Bone marrow (tissue), 2 donors: ENCODE data around the gene ADSL.
A peak's percentile ranks its signal among the peaks of the same experiment; 100 is the strongest.

Source experiments
- DNase-seq, 2 donors: peaks; one replicate each; lab custom pipeline; 2025; lab: John Stamatoyannopoulos, UW

Gene ADSL

GRCh38 chr22:40418366-40419201 lies 72.3 kb downstream of the ADSL start:
- no peak for DNase-seq

- no peak for DNase-seq
These were observed 73.4 kb downstream of the ADSL start for GRCh38 chr22:40419718-40420117.

DNA sequence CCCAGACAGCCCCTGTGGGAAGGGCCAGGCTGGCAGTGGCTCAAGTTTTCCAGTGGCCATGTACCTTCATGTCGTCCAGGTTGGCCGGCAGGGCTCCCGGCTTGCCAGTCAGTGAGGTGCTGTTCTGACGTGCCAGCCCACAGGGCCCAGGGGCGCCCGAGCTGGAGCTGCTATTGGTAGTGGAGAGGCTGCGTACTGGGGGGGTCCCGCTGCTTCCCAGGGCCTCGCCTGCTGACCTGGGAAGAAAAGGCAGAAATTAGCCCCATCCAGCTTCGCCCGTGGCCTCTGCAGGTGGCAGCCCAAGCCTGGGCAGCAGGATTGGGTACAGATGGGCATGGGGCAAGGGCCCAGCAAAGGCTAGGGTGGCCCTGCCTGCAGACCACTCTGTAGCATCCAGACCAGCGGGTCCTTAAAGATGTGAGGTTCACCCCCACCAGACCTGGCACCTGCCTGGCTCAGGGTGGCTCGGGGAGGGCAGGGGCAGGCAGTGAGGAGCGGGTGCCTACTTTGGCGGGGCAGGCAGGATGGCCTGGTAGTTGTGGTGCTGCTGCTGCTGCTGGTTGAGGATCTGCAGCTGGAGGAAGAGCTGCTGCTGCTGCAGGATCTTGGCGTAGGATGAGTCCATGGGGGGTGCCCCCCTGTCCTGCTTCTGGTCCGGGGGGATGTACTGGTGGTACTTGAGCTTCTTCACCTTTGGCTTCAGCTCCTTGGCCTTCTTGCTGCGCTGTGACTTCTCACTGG lies 74.2 kb downstream of the ADSL start:
- DNase-seq = no peak

- DNase-seq = no peak
These were observed 74.7 kb downstream of the ADSL start for GRCh38 chr22:40421082-40421350.

DNA sequence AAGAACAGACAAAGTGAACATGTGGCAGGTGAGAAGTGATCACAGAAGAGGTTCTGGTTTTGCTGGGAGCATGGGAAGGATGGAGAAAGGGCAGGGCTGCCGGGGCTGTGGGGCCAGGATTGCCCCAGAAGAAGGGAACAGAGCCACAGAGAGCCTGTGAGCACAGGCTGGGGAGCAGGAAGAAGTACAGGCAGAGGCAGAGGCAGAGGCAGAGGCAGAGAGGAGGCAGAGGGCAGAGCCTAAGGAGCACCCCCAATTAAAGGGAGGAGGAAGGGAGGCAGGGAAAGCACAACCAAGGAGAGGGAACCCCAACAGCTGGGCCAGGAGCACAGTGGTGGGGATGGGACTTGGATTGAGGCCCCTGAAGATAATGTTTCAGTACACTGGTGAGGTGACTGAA lies 75.6 kb downstream of the ADSL start:
- no peak for DNase-seq

- DNase-seq = no peak
These were observed 76.4 kb downstream of the ADSL start for GRCh38 chr22:40422558-40423309.

GRCh38 chr22:40423310-40423688 lies 77.0 kb downstream of the ADSL start:
- DNase-seq = no peak

- no peak for DNase-seq
These were observed 77.8 kb downstream of the ADSL start for GRCh38 chr22:40423882-40424640.

DNA sequence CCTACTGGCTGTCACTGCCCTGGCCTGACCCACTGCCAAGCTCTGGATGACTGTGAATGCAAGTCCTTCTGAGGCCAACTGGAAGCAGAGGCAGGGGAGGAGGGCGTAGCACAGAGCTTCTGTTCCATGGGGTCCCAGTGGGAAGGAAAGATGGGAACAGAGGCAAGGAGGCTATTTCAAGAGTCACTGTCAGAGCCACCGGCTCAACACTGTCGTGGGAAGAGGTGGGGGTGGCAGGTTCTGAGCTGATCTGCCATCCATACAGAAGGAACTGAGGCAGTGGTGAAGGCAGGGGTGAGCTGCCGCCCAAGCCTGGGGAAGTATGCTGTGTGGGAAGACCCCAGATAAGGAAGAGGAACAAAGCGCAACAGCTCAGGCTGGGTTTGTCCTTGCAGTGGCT lies 78.8 kb downstream of the ADSL start:
- DNase-seq = no peak

GRCh38 chr22:40426594-40427333 lies 80.5 kb downstream of the ADSL start:
- DNase-seq = no peak

DNA sequence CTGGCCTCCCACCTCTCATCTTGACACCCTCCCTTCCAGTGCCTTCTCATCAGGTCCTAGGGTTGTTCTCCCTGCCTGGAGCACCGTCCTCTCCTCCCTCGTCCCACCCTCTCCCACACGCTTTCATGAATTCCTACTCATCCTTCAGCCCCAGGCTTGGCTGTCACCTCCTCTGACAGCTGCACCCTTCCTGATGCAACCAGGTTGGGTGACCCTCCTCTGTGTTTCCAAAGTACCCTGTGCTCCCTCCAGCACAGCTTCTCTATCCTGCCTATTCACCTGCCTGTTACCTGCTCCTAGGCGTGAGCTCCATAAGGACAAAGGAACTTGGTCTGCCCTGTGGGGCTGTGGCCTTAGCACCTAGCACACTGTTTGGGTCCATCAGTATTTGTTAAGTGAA lies 82.5 kb downstream of the ADSL start:
- no peak for DNase-seq

DNA sequence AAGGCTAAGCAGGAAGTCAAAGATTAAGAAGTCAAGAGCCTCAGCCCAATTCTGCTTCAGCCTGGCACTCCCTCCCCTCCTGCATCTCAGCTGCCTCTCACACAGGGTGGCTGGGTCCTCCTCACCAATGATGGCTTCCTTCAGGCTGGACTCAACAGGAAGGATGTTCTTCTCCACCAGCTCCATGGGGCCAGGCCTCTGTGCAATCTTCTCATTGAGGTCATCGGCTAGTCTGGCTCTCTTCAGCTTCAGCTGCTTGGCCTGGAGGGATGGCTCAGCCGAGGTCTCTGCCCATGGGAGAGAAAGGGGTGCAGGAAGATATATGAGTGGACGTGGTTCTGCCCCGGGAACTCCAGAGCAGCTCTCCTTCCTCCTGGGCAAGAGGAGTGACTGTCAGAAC lies 83.2 kb downstream of the ADSL start:
- no peak for DNase-seq

GRCh38 chr22:40430991-40431390 lies 84.7 kb downstream of the ADSL start:
- DNase-seq = no peak

GRCh38 chr22:40432157-40432556 lies 85.9 kb downstream of the ADSL start:
- no peak for DNase-seq

DNA sequence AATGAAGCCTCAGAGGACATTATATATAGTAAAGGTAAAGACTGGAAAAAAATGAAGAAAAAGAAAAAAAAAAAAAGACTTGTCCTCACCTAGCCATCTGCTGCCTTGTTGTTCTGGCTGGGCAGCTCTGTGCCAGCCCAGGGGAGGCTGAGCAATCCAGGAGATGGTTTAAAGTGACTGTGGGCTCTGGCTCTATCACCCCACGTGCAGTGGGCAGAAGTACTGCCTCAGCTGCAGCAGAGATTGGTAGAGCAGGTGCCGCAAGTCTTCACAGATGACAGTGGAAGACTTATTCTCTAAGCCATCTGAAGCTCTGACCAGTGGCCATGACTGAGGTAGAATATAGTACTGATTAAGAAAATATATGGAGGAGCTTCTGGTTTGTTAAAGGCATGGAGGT lies 86.3 kb downstream of the ADSL start:
- no peak for DNase-seq

GRCh38 chr22:40433416-40434090 lies 87.3 kb downstream of the ADSL start:
- DNase-seq = no peak

DNA sequence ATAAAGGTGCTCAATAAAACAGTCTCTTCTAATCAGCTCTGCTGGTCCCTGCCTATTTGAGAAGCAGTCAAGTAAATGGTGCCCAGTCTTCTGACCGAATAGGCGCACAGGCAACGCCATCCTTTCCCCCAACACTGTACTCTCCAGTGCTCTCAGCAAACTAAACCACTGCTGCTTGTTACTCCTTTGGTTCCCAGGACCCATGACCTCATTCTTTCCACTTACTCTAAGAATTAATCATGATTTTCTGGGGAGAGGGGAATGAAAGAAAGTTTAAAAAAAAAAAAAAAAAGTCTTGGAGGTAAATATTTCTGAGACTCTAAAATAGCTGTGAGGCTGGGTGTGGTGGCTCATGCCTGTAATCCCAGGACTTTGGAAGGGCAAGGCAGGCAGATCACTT lies 87.8 kb downstream of the ADSL start:
- no peak for DNase-seq

DNA sequence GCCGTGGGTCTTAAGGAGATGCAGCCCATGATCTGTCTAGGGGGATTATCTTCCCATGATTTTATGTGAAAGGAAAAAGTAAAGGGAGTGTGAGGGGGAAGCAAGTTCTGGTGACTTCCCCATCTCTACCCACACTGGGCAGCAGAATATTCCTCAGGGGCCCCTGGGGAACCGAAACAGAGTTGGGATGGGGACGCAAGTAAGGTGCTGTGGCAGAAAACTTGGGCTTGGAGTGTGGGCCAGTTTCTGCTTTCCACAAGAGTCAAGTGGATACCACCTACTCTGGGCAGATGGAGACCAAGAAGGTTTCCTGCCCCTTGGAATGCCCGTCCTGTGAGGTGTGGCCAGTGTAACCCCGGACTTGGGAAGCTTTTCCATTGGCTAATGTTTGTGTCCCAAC lies 88.4 kb downstream of the ADSL start:
- DNase-seq = no peak

DNA sequence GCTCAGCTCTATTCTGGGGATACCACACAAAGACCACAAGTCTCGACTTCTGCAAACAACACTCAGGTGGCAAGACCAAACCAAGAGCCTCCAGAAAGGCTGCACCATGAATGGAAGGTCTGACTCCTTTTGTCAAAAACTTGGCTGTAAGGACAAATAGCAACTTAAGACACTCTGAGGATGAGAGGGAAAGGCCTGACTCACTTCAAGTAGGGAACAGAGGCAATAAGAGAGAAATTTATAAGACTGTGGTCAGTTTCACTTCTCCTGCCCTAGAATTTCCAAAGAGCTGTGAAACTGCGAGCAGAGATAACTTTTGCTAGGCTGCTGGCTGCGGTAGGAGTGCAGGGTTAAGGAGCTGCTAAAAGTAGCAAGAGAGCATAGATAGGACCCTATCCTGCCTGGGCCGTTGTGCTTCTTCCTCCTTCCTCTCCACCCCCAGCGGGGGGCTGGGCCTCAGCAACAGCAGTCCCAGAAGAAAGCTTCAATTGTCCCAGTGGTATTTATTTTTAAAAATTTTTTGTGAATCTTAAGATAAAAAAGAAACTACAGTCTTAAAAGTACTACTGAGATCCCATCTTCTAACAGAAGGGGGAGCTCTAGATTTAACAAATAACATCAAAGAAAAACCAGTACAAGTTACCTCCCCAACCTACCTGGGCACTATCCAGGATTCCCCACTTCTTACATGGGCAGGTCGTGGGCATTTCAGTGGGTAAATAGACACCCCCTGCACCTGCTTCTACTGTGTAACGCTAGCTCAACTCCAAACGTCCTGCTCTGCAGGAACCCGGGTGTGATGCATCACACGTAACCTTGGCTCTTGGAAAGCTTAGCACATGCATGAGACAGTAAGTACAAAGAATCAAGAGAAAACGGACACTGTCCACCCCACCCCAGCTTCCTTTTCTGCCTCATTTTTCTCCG lies 90.5 kb downstream of the ADSL start:
- peak; percentile 44 to 69 for DNase-seq
